Mesothelial cell of epicardium (in vitro differentiated cells): ENCODE results near the gene ALAS1. TPM values are rescaled to one million over a fixed set of nuclear protein-coding genes. Genes with fewer than 3 reads are reported as not detected.

ENCODE experiments used
- DNase-seq, 2 experiments: peaks; one replicate each; pipeline ENCODE4 v3.0.0; 2021; ENCODE audit warnings: low spot score in 2 of 2; ENCODE audit not compliant: unreplicated experiment in 2 of 2
- H3K27ac Mint-ChIP-seq: 2 replicates; pipeline ENCODE4 v1.8.0; 2021; ENCODE audit warnings: mixed read lengths
- H3K27me3 Mint-ChIP-seq: 2 replicates; pipeline ENCODE4 v1.8.0; 2021; ENCODE audit warnings: low read depth, mixed read lengths
- H3K36me3 Mint-ChIP-seq: 2 replicates; pipeline ENCODE4 v1.8.0; 2021; ENCODE audit warnings: mixed read lengths
- H3K4me1 Mint-ChIP-seq: 2 replicates; pipeline ENCODE4 v1.8.0; 2021; ENCODE audit warnings: mixed read lengths
- H3K4me3 Mint-ChIP-seq: 2 replicates; pipeline ENCODE4 v1.8.0; 2021; ENCODE audit warnings: mild to moderate bottlenecking, moderate library complexity, mixed read lengths
- H3K9me3 Mint-ChIP-seq: 2 replicates; pipeline ENCODE4 v1.8.0; 2021; ENCODE audit warnings: mixed read lengths
- CTCF ChIP-seq: fragments of 200-600 bp; sonication (generic); IDR thresholded peaks from one replicate; pipeline ENCODE4 v1.5.0; 2021; ENCODE audit warnings: antibody characterized with exemption; ENCODE audit not compliant: unreplicated experiment
- total RNA-seq: library from RNA; stranded (reverse); gene quantifications from 3 replicates; pipeline ENCODE4 v1.2.1, GENCODE V29; 2021

Gene ALAS1
- total RNA-seq, 1 donor from 2014 or later, result 32.1 TPM

- no peak for TF ChIP-seq CTCF
- Mint-ChIP-seq H3K9me3 (no peaks in the 10 kb centered on the region), H3K4me3 (no peak overlapping the region), H3K4me1 (peaks cover 14% of the 10 kb centered on the region), H3K27me3 (no peaks in the 10 kb centered on the region), H3K27ac (peak overlapping the region; percentile 5), H3K36me3 (peaks cover 13% of the 10 kb centered on the region)
- DNase-seq, result no peak
These were observed 51.7 kb downstream of the ALAS1 start for GRCh38 chr3:52249683-52250082.

GRCh38 chr3:52250122-52250521, 52.2 kb downstream of the ALAS1 start:
- peaks cover 10% of the 10 kb centered on the region for H3K4me1 Mint-ChIP-seq
- H3K9me3 Mint-ChIP-seq, result no peaks in the 10 kb centered on the region
- no peak overlapping the region for H3K27ac Mint-ChIP-seq
- no peak for TF ChIP-seq CTCF
- H3K36me3 Mint-ChIP-seq, result peaks cover 14% of the 10 kb centered on the region
- no peak for DNase-seq
- no peak overlapping the region for H3K4me3 Mint-ChIP-seq
- no peaks in the 10 kb centered on the region for H3K27me3 Mint-ChIP-seq

- H3K36me3 Mint-ChIP-seq, result peaks cover 34% of the 10 kb centered on the region
- H3K27ac Mint-ChIP-seq, result peak overlapping the region; percentile 64
- no peak for TF ChIP-seq CTCF
- H3K4me3 Mint-ChIP-seq, result no peak overlapping the region
- peaks cover 6% of the 10 kb centered on the region for H3K4me1 Mint-ChIP-seq
- no peaks in the 10 kb centered on the region for H3K9me3 Mint-ChIP-seq
- no peaks in the 10 kb centered on the region for H3K27me3 Mint-ChIP-seq
- DNase-seq, result no peak
These were observed 55.6 kb downstream of the ALAS1 start for GRCh38 chr3:52253314-52254304.

- no peak for TF ChIP-seq CTCF
- no peaks in the 10 kb centered on the region for H3K9me3 Mint-ChIP-seq
- no peak overlapping the region for H3K27ac Mint-ChIP-seq
- H3K4me3 Mint-ChIP-seq, result no peak overlapping the region
- peaks cover 41% of the 10 kb centered on the region for H3K36me3 Mint-ChIP-seq
- peaks cover 6% of the 10 kb centered on the region for H3K4me1 Mint-ChIP-seq
- H3K27me3 Mint-ChIP-seq, result no peaks in the 10 kb centered on the region
- DNase-seq, result no peak
These were observed 56.6 kb downstream of the ALAS1 start for GRCh38 chr3:52254608-52255007.

GRCh38 chr3:52256159-52256558, 58.2 kb downstream of the ALAS1 start:
- peaks cover 50% of the 10 kb centered on the region for H3K36me3 Mint-ChIP-seq
- no peak overlapping the region for H3K27ac Mint-ChIP-seq
- DNase-seq, result no peak
- TF ChIP-seq CTCF, result no peak
- peaks cover 6% of the 10 kb centered on the region for H3K4me1 Mint-ChIP-seq
- H3K4me3 Mint-ChIP-seq, result no peak overlapping the region
- H3K27me3 Mint-ChIP-seq, result no peaks in the 10 kb centered on the region
- H3K9me3 Mint-ChIP-seq, result no peaks in the 10 kb centered on the region
